Stimulated activated naive CD8-positive, alpha-beta T cell treated with anti-CD3 and anti-CD28 coated beads, Interleukin-15, Interleukin-2, amounts not matched to agents 100 U/mL and 50 U/mL, for 24 hours (primary cell): ENCODE measurements around the gene DMAP1.

Experiments
- ATAC-seq: fragments of 150-1000 bp; cut with Tn5 transposase; one replicate; pipeline ENCODE4 v1.10.0; 2021
- DNase-seq: peaks from one replicate; pipeline ENCODE4 v3.0.0; 2021

Gene DMAP1

GRCh38 chr1:44254392-44254910 is 41.2 kb downstream of the DMAP1 start:
- peak; percentile 89 for ATAC-seq
- peak; percentile 10 for DNase-seq

- ATAC-seq (no peak), DNase-seq (no peak)
Measured at GRCh38 chr1:44256762-44257554, 43.7 kb downstream of the DMAP1 start.

GRCh38 chr1:44259090-44259489 is 45.8 kb downstream of the DMAP1 start:
- DNase-seq: no peak
- ATAC-seq: no peak

GRCh38 chr1:44260792-44261170 is 47.5 kb downstream of the DMAP1 start:
- no peak for DNase-seq
- no peak for ATAC-seq

- DNase-seq: no peak
- no peak for ATAC-seq
Measured at GRCh38 chr1:44261171-44261817, 48.0 kb downstream of the DMAP1 start.

GRCh38 chr1:44261962-44262361 is 48.7 kb downstream of the DMAP1 start:
- ATAC-seq (no peak), DNase-seq (no peak)

DNA sequence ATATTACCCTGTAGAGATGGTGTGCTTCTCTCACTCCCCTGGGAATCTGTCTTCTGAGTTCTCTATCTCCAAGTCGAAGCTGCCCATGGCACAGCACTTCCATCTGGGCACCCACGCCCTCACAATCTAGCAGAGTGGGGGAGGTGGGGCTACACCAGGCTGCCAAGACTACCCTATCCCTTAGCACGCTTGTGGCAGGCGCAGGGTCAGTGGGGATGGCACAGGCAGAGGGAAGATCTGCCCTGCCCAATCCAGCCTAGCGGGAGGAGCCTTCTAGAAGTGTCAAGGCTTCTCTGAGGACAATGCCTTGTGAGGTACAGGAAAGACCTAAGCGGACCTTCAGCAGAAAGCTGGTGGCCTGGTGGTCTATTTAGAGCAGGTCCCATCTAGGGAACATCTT is 49.1 kb downstream of the DMAP1 start:
- DNase-seq: no peak
- ATAC-seq: no peak

- ATAC-seq (no peak), DNase-seq (no peak)
Measured at GRCh38 chr1:44262816-44263567, 49.7 kb downstream of the DMAP1 start.

DNA sequence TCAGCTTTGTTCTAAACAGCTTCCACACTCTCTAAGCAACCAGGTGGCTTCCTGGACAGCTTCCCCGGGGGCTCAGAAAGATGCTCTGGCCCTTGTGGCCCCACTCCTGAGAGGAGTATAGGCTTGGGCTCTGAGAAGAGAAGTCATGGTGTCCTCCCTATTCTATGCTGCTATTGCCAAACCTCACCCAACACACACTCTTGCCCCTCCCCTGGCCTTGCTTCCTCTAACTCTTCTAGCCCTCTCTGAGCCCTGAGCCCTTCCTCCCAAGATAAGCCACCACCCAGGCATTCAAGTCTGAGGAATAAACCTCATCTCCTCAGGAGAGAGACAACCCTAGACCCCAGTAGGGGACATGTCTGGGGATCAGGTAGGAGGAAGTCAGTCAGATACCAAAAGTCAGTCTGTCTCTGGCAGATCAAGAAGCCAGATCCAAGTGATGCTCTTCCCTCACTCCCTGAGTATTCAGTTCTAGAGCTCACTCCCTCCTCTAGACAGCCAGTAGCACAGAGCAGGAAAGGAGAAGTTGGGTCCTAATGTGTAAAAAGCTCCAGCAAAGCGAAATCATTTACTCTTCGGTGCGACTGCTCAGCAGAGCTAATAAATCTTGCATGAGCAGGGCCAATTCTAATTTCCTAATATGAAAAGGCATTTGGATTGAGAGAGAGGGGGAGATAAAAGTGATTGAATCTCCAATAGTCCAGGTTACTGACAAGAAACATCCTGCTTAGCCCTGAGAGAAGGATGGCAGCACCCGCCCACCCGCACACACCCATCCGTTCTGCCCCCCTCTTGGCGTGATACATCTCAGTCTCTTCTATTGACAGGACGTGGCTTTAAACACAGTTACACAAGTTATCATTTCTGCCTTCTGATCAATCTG is 50.5 kb downstream of the DMAP1 start:
- ATAC-seq (no peak), DNase-seq (no peak)

DNA sequence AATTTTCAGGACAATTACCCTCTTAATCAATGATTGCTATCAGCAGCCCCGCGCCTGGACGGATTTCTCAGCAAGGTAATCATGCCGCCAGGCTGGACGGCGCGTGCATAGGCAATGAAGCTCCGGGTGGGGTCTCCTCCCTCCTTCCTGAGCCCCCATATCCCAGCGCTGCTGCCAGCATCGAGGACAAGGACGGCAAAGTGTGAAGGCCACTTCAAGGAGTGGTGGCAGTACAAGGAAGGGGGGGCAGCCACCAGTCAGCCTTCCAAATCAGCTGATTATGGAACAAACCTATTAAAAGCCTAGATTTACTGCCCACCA is 51.1 kb downstream of the DMAP1 start:
- DNase-seq: no peak
- ATAC-seq: no peak

DNA sequence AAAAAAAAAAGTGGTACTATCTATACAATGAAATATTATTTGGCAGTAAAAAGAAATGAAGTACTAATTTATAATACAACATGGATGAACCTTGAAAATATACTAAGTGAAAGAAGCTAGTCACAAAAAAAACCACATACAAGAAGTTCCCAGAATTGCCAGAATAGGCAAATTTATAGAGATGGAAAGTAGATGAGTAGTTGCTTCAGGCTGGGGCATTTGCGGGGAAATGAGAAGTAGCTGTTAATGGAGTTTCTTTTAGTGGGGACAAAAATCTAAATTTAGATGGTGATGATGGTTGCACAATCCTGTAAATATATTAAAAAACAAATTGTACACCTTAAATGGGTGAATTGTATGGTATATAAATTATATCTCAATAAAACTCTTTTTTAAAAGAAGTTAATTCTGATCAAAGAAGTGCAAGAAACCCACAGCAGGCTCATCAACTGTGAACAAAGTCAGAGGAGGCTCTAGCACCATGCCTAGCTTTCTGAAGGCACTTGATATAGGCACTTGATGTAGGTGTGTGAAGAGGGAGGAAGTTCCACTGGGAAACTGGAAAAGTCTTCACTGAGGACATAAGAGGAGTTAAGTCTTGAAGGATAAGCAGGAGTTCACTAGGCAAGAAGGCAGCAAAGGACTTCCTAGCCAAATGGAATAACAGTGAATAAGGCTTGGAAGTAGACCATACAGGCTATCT is 52.5 kb downstream of the DMAP1 start:
- DNase-seq (no peak), ATAC-seq (no peak)

DNA sequence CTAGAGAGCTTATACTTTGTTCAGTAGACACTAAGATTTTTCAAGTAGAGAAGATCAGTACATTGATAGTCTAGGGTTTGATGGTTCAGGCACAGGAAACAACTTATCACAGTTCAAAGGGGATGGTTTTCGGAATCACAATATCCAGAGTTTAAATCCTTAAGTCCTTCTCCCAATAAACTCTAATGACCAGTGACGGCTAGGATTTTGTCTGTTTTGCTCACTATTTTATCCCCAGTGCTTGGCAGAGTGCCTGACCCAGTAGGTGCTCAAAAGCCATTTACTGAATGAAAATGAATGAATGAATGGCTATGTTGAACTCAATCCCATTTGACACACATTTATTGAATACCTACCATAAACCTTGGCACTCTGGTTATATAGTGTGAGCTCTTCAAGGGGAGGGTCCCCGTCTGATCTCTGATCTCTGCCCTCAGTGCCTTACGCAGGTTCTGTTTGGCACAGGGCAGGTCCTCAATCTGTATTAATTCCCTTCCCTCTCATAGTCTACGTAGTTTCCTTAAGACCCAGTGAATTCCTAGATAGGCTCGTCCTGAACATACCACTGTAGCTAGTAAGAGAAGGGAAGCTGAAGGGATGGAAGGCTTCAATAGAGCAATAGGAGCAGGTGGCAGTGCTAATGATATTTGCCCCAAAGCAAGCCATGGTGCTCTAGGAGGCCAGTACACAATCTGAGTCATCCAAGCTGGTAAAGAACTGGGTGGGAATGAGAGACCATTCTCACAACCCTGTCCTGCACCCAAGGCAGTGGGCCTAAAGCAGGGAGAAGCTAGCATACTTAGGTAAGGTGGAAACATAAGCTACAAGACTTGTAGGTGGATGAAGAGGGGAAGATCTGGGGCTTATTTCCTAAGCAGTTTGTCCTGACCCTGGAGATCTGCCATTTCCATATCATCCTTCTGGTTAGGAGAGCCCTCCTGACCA is 53.4 kb downstream of the DMAP1 start:
- ATAC-seq (no peak), DNase-seq (no peak)

GRCh38 chr1:44267438-44267837 is 54.2 kb downstream of the DMAP1 start:
- ATAC-seq: no peak

GRCh38 chr1:44268054-44268453 is 54.8 kb downstream of the DMAP1 start:
- ATAC-seq (no peak), DNase-seq (no peak)

More at GRCh38 chr1:44267438-44267837, 54.2 kb downstream of the DMAP1 start:
- no peak for DNase-seq
